ENCODE results near the gene AXIN1. TPM values are rescaled to one million over a fixed set of nuclear protein-coding genes. Genes with fewer than 3 reads are reported as not detected.

AXIN1 gene
- total and polyA plus RNA-seq, 2 of the 8 experiments (the other 6 are each of a cell fraction or from before 2014, with no cell fraction given): 12.5 to 41.9 TPM

GRCh38 chr16:259226-259625 is 93.3 kb downstream of the AXIN1 start:
- H3K4ac ChIP-seq (replicated peaks; ENCODE audit: insufficient read length, low read depth, low read length): no peak overlapping the region
- no peak overlapping the region for H2BK120ac ChIP-seq (replicated peaks; ENCODE audit: low read depth, low read length)
- no peak overlapping the region for H4K5ac ChIP-seq (ENCODE audit: insufficient read length, low read depth, low read length)
- H2BK5ac ChIP-seq (ENCODE audit: low read depth, low read length): no peak overlapping the region
- no peaks in the 10 kb centered on the region for H3K79me2 ChIP-seq (ENCODE audit: control insufficient read depth in 1 of 2, insufficient read depth in 2 of 2, low read length in 2 of 2)
- no peak overlapping the region for H3K18ac ChIP-seq (ENCODE audit: extremely low read depth, low read length)
- ChIA-PET POLR2A (ENCODE audit: partially characterized antibody) (no interaction called here), CTCF (ENCODE audit: partially characterized antibody) (no interaction called here)
- peaks cover 0 to 12% of the 10 kb centered on the region in 2 experiments for H4K20me1 ChIP-seq (replicated peaks in 1 of 2; ENCODE audit: control insufficient read depth in 1 of 2, insufficient read depth in 2 of 2, low read length in 2 of 2)
- no peak overlapping the region for H4K8ac ChIP-seq (ENCODE audit: extremely low read depth, insufficient read depth, low read length)
- H2AFZ ChIP-seq (ENCODE audit: low read length): no peak overlapping the region
- WGBS, 2 experiments (ENCODE audit: extremely low coverage in 1 of 2, insufficient coverage in 1 of 2, insufficient read length in 1 of 2, insufficient replicate concordance in 2 of 2, low coverage in 1 of 2, low lambda C conversion rate in 2 of 2, missing lambda C conversion rate in 1 of 2): 98% methylated on average over 10 of the region's 10 CpGs; no CpG with 5 or more reads in 1 of the 2 experiments
- H3K9me3 ChIP-seq (ENCODE audit: insufficient read depth in 2 of 2, low read depth in 1 of 2, low read length in 1 of 2): no peaks in the 10 kb centered on the region
- no peaks in the 10 kb centered on the region for H3K27me3 ChIP-seq (replicated peaks in 1 of 4; ENCODE audit: control insufficient read depth in 3 of 4, extremely low read depth in 1 of 4, insufficient read depth in 3 of 4, low read length in 3 of 4)
- no peaks in the 10 kb centered on the region for H3K23me2 ChIP-seq (ENCODE audit: low read depth, low read length)
- H4K91ac ChIP-seq (replicated peaks; ENCODE audit: insufficient read length, low read length): no peak overlapping the region
- H3K27ac ChIP-seq (ENCODE audit: low read depth, low read length): no peak overlapping the region
- H3K14ac ChIP-seq (ENCODE audit: insufficient read length): no peak overlapping the region
- FAIRE-seq: no peak
- H3K4me2 ChIP-seq (ENCODE audit: insufficient read depth in 1 of 2, low read depth in 2 of 2, low read length in 2 of 2): no peak overlapping the region
- no peak overlapping the region for H3K23ac ChIP-seq (ENCODE audit: insufficient read length)
- H3K9ac ChIP-seq (replicated peaks in 1 of 4; ENCODE audit: extremely low read depth in 1 of 4, low read depth in 3 of 4, low read length in 3 of 4): no peak overlapping the region
- H2BK20ac ChIP-seq (ENCODE audit: low read length): no peak overlapping the region
- TF ChIP-seq RXRA (IDR thresholded peaks at IDR 0.05; ENCODE audit: insufficient read depth, low read depth, low read length) (no peak), SIN3A (conservative IDR thresholded peaks at IDR 0.05 in 1 of 2, IDR thresholded peaks at IDR 0.05 in 1 of 2; ENCODE audit: low read depth in 1 of 2, low read length in 2 of 2) (no peak), TAF7 (optimal IDR thresholded peaks at IDR 0.05; ENCODE audit: borderline replicate concordance, low read depth, low read length) (no peak), E2F6 (IDR thresholded peaks at IDR 0.05) (no peak), SP1 (IDR thresholded peaks at IDR 0.05; ENCODE audit: low read depth, low read length) (no peak), KDM5A (IDR thresholded peaks at IDR 0.05; ENCODE audit: low read length) (no peak), RNF2 (IDR thresholded peaks at IDR 0.05; ENCODE audit: borderline replicate concordance, low read depth, low read length, missing control alignments, poor library complexity, severe bottlenecking) (no peak), SAP30 (IDR thresholded peaks at IDR 0.05; ENCODE audit: insufficient read depth, insufficient replicate concordance, low read length) (no peak), PHF8 (conservative IDR thresholded peaks at IDR 0.05; ENCODE audit: low read depth, low read length) (no peak), KDM1A (IDR thresholded peaks at IDR 0.05; ENCODE audit: borderline replicate concordance, low read length) (no peak)
- DNase-seq (ENCODE audit: low read depth in 1 of 2, low spot score in 2 of 2): no peak
- H3K36me3 ChIP-seq (ENCODE audit: control insufficient read depth in 2 of 4, insufficient read depth in 4 of 4, low read length in 3 of 4): peaks cover 5 to 18% (median 10%) of the 10 kb centered on the region in 4 experiments; a peak in 6 of 8 replicates
- H3K4me1 ChIP-seq (replicated peaks in 1 of 4; ENCODE audit: control insufficient read depth in 3 of 4, insufficient read depth in 4 of 4, low read length in 3 of 4): no peaks in the 10 kb centered on the region
- no peak overlapping the region for H2BK12ac ChIP-seq (ENCODE audit: low read depth, low read length)
- H3K56ac ChIP-seq (replicated peaks; ENCODE audit: insufficient read length, low read depth, low read length): no peak overlapping the region
- no peak overlapping the region for H2AK5ac ChIP-seq (ENCODE audit: low read depth, low read length)
- no peak overlapping the region for H3K4me3 ChIP-seq (ENCODE audit: extremely low read depth in 1 of 4, insufficient read depth in 2 of 4, low read depth in 3 of 4, low read length in 4 of 4)
- no peak overlapping the region for H2BK15ac ChIP-seq (ENCODE audit: low read length)
- no peaks in the 10 kb centered on the region for H3K79me1 ChIP-seq (ENCODE audit: low read depth, low read length)
